Spleen (tissue), 7 donors: Measurements from ENCODE around the gene ESD.

Source experiments
- POLR2A ChIP-seq, 3 donors: fragments of 450-650 bp; IDR thresholded peaks; one replicate each; pipeline ENCODE4 v1.5.1; 2017; ENCODE audit warnings: antibody characterized with exemption in 3 of 3, mild to moderate bottlenecking in 1 of 3
- POLR2AphosphoS5 ChIP-seq, 3 donors: sonication (generic); formaldehyde crosslinking; IDR thresholded peaks; one replicate each; pipeline ENCODE4 v1.5.1; 2017; ENCODE audit warnings: antibody characterized with exemption in 3 of 3
- TF ChIP-seq, protein P1 (sequence below), 11 experiments: fragments of 200-600 bp in 7 of 11; fragments of 450-650 bp in 4 of 11; sonication (generic) in 4 of 11; IDR thresholded peaks in 8 of 11; conservative IDR thresholded peaks in 3 of 11; 1 replicate in 7 of 11; 2 replicates in 4 of 11; pipeline versions ENCODE4 v1.4.0 to v1.8.0; 2016 to 2021; ENCODE audit warnings: antibody characterized with exemption in 11 of 11, inconsistent platforms in 4 of 11, mild to moderate bottlenecking in 1 of 11
- donor health status: DM: no; HTN: no; CAD: no; lungs with moderate emphysema.
- donor health status: DM: no; HTN: no; CAD: no.
- donor health status: DM: no; HTN: no; CAD: no.

DNA sequence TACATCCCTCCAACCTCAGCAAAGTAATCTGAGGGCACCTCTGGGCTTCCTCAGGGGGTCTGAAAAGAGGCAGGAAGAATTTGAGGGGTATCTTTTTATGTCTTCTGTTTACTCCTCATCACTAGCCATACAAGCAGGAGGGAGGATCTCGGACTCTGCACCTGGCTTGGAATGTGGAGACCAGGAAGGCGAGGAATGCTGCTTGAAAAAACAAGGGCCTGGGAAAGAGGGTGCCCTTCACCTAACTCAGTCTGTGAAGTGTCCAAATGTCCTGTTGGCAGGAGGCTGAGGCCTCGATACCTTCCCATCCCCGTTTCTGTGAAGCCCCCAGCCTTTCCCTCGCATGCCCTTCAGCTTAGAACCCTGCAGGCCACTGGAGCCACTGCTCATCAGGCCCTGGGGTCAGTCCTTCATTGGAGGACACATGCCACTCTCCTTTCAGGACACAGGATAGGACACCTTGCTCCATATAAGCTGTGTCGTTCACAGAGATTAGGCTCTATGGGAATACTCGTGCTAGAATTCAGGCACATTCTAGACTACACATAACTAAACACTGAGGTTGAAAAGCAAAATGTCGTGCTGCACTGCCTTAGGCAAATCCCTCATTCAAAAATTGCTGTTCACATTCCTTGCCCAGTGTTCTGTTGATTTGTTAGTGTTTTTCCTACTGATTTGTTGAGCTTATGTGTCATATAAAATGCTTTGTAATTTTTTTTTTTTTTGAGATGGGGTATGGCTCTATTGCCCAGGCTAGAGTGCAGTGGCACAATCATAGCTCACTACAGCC lies 49.7 kb downstream of the ESD start:
- TF ChIP-seq, protein P1, sequence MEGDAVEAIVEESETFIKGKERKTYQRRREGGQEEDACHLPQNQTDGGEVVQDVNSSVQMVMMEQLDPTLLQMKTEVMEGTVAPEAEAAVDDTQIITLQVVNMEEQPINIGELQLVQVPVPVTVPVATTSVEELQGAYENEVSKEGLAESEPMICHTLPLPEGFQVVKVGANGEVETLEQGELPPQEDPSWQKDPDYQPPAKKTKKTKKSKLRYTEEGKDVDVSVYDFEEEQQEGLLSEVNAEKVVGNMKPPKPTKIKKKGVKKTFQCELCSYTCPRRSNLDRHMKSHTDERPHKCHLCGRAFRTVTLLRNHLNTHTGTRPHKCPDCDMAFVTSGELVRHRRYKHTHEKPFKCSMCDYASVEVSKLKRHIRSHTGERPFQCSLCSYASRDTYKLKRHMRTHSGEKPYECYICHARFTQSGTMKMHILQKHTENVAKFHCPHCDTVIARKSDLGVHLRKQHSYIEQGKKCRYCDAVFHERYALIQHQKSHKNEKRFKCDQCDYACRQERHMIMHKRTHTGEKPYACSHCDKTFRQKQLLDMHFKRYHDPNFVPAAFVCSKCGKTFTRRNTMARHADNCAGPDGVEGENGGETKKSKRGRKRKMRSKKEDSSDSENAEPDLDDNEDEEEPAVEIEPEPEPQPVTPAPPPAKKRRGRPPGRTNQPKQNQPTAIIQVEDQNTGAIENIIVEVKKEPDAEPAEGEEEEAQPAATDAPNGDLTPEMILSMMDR (IDR thresholded peaks at IDR 0.05 in 8 of 11, conservative IDR thresholded peaks at IDR 0.05 in 3 of 11): no peak
- TF ChIP-seq POLR2A (IDR thresholded peaks at IDR 0.05) (no peak), POLR2AphosphoS5 (IDR thresholded peaks at IDR 0.05) (peak in 1 of 3 donors; percentile 6)
